SK-N-SH treated with all-trans-retinoic acid at 6 μM for 48 hours (cell line): ENCODE measurements around the gene ARFGEF2.

Experiments
- ISL1 ChIP-seq: fragments of 250-450 bp; sonication (Bioruptor Pico); IDR thresholded peaks from 2 replicates; pipeline ENCODE4 v2.1.2; 2022; ENCODE audit warnings: mild to moderate bottlenecking, moderate library complexity
- TF ChIP-seq, protein P1 (sequence below): fragments of 250-450 bp; sonication (Bioruptor Pico); IDR thresholded peaks from 2 replicates; pipeline ENCODE4 v1.8.0; 2020; ENCODE audit warnings: mild to moderate bottlenecking, moderate library complexity, borderline replicate concordance

DNA sequence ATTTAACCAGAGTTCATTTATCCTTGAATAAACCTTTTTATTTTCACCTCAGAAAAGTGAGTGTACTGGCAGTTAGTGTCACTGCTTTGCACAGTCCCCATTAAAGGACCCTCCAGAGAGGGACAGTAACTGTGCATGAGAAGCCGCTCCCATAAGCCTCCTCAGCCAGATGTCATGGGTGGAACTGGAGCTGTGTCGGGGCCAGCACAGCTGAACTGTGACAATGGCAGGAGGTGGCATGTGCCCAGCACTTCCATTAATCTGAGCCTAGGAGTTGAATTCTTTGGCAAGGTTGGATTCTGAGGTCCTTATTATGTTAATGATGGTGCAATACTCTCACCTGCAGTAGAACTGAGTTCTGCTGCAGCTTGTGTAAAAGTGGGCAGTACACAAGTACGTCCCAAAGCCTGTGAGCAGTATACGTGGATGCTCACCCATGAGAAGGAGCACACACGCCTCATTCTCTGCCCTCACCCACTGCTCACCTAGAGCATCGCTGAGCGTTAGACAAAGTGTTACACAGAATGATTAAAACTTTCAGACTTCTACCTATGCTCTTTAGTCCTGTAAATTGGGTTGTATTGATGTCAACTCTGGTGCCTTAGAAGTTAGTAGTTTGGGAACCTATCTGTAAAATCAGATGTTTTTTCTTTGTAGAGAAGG, 112.7 kb downstream of the ARFGEF2 start:
- TF ChIP-seq, protein P1, sequence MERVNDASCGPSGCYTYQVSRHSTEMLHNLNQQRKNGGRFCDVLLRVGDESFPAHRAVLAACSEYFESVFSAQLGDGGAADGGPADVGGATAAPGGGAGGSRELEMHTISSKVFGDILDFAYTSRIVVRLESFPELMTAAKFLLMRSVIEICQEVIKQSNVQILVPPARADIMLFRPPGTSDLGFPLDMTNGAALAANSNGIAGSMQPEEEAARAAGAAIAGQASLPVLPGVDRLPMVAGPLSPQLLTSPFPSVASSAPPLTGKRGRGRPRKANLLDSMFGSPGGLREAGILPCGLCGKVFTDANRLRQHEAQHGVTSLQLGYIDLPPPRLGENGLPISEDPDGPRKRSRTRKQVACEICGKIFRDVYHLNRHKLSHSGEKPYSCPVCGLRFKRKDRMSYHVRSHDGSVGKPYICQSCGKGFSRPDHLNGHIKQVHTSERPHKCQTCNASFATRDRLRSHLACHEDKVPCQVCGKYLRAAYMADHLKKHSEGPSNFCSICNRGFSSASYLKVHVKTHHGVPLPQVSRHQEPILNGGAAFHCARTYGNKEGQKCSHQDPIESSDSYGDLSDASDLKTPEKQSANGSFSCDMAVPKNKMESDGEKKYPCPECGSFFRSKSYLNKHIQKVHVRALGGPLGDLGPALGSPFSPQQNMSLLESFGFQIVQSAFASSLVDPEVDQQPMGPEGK = no peak
- no peak for TF ChIP-seq ISL1 (CRISPR knock-in tag)
